Fibroblast of lung (primary cell): ENCODE results near the gene RNASEH2B. TPM values are rescaled to one million over a fixed set of nuclear protein-coding genes. Genes with fewer than 3 reads are reported as not detected.

ENCODE experiments used
- DNase-seq, 2 donors: peaks; one replicate each; pipeline versions ENCODE4 v3.0.0 to v3.0.0-alpha.2; 2010; ENCODE audit warnings: low read depth in 2 of 2
- H2AFZ ChIP-seq: 2 replicates; pipeline ENCODE4 v1.5.1; 2012; ENCODE audit warnings: low read length, control low read depth, inconsistent platforms
- H3K27ac ChIP-seq: 2 replicates; pipeline ENCODE4 v1.5.1; 2011; ENCODE audit warnings: low read length, control low read depth; ENCODE audit not compliant: insufficient read depth
- H3K27me3 ChIP-seq: 2 replicates; pipeline ENCODE4 v1.5.1; 2011; ENCODE audit warnings: mild to moderate bottlenecking, low read length; ENCODE audit not compliant: control insufficient read depth, insufficient read depth
- H3K36me3 ChIP-seq: 2 replicates; pipeline ENCODE4 v1.5.1; 2011; ENCODE audit warnings: low read length; ENCODE audit not compliant: control insufficient read depth, insufficient read depth
- H3K4me1 ChIP-seq: 2 replicates; pipeline ENCODE4 v1.5.1; 2011; ENCODE audit warnings: low read length; ENCODE audit not compliant: control insufficient read depth, insufficient read depth; ENCODE audit errors: extremely low read depth
- H3K4me2 ChIP-seq: 2 replicates; pipeline ENCODE4 v1.5.1; 2011; ENCODE audit warnings: low read length, control low read depth; ENCODE audit not compliant: insufficient read depth; ENCODE audit errors: extremely low read depth
- H3K4me3 ChIP-seq, 4 experiments: fragments of 200-600 bp in 1 of 4; sonication (generic) in 1 of 4; replicated peaks in 1 of 4; 2 replicates each; pipeline ENCODE4 v1.5.1; 2011 to 2016; ENCODE audit warnings: low read length in 4 of 4, low read depth in 3 of 4, mild to moderate bottlenecking in 3 of 4, control low read depth in 2 of 4, inconsistent platforms in 1 of 4, mixed read lengths in 1 of 4; ENCODE audit not compliant: insufficient read depth in 1 of 4; ENCODE audit errors: control extremely low read depth in 1 of 4
- H3K79me2 ChIP-seq: 2 replicates; pipeline ENCODE4 v1.5.1; 2012; ENCODE audit warnings: mild to moderate bottlenecking, low read length, inconsistent platforms; ENCODE audit not compliant: control insufficient read depth, insufficient read depth
- H3K9ac ChIP-seq: 2 replicates; pipeline ENCODE4 v1.5.1; 2011; ENCODE audit warnings: mild to moderate bottlenecking, low read length, control low read depth; ENCODE audit not compliant: insufficient read depth
- H3K9me3 ChIP-seq: 2 replicates; pipeline ENCODE4 v1.5.1; 2012; ENCODE audit warnings: low read depth, low read length; ENCODE audit not compliant: control insufficient read depth, insufficient read depth
- H4K20me1 ChIP-seq: 2 replicates; pipeline ENCODE4 v1.5.1; 2011; ENCODE audit warnings: low read length; ENCODE audit not compliant: control insufficient read depth, insufficient read depth; ENCODE audit errors: extremely low read depth
- CTCF ChIP-seq, 2 donors: IDR thresholded peaks in 1 of 2; conservative IDR thresholded peaks in 1 of 2; 1 replicate in 1 of 2; 2 replicates in 1 of 2; pipeline ENCODE4 v1.5.1; 2011 to 2012; ENCODE audit warnings: low read length in 2 of 2, control low read depth in 1 of 2, inconsistent platforms in 1 of 2, low read depth in 1 of 2, mild to moderate bottlenecking in 1 of 2
- EZH2 ChIP-seq: IDR thresholded peaks from 2 replicates; pipeline ENCODE4 v1.5.1; 2012; ENCODE audit warnings: low read length, control low read depth, mild to moderate bottlenecking; ENCODE audit errors: missing control alignments
- polyA plus RNA-seq, 2 donors: library from polyadenylated mRNA; depleted of rRNA in 1 of 2; stranded (reverse) in 1 of 2; unstranded in 1 of 2; fragments of >200 nt; gene quantifications; 2 replicates each; pipeline ENCODE4 v1.2.1, GENCODE V29; 2011 to 2012; ENCODE audit warnings: missing spikeins in 1 of 2
- total RNA-seq: library from RNA; depleted of rRNA; stranded (reverse); fragments of >200 nt; gene quantifications from 2 replicates; pipeline ENCODE4 v1.2.1, GENCODE V29; 2014

The RNASEH2B gene
- total and polyA plus RNA-seq, 2 donors (not counting 1 experiment from before 2014, with no cell fraction given) = 24.5 to 68.7 TPM

- Histone ChIP-seq H2AFZ (no peak overlapping the region), H3K27ac (no peak overlapping the region), H3K4me1 (no peaks in the 10 kb centered on the region), H3K79me2 (no peaks in the 10 kb centered on the region), H3K4me2 (no peak overlapping the region), H3K36me3 (no peaks in the 10 kb centered on the region), H3K4me3 (no peak overlapping the region), H4K20me1 (no peaks in the 10 kb centered on the region), H3K27me3 (no peaks in the 10 kb centered on the region), H3K9me3 (no peaks in the 10 kb centered on the region), H3K9ac (no peak overlapping the region)
- DNase-seq = peak; percentile 38 to 48
- TF ChIP-seq CTCF (conservative IDR thresholded peaks at IDR 0.05 in 1 of 2, IDR thresholded peaks at IDR 0.05 in 1 of 2; ENCODE audit: low read depth in 1 of 2, low read length in 2 of 2) = no peak
- no peak for TF ChIP-seq EZH2
Measured at GRCh38 chr13:50950849-50951248, 41.3 kb downstream of the RNASEH2B start.

GRCh38 chr13:50951366-50951765, 41.8 kb downstream of the RNASEH2B start:
- no peaks in the 10 kb centered on the region for H3K4me1 ChIP-seq
- no peaks in the 10 kb centered on the region for H3K36me3 ChIP-seq
- H3K27ac ChIP-seq = no peak overlapping the region
- H3K79me2 ChIP-seq = no peaks in the 10 kb centered on the region
- no peak overlapping the region for H3K4me2 ChIP-seq
- H4K20me1 ChIP-seq = no peaks in the 10 kb centered on the region
- H3K4me3 ChIP-seq = no peak overlapping the region
- no peaks in the 10 kb centered on the region for H3K27me3 ChIP-seq
- no peak overlapping the region for H2AFZ ChIP-seq
- DNase-seq = peak; percentile 82 to 91
- H3K9me3 ChIP-seq = no peaks in the 10 kb centered on the region
- H3K9ac ChIP-seq = no peak overlapping the region
- TF ChIP-seq CTCF (conservative IDR thresholded peaks at IDR 0.05 in 1 of 2, IDR thresholded peaks at IDR 0.05 in 1 of 2; ENCODE audit: low read depth in 1 of 2, low read length in 2 of 2) (no peak), EZH2 (no peak)

- H3K9ac ChIP-seq = no peak overlapping the region
- H3K79me2 ChIP-seq = no peaks in the 10 kb centered on the region
- no peak overlapping the region for H3K4me2 ChIP-seq
- TF ChIP-seq CTCF (conservative IDR thresholded peaks at IDR 0.05 in 1 of 2, IDR thresholded peaks at IDR 0.05 in 1 of 2; ENCODE audit: low read depth in 1 of 2, low read length in 2 of 2) (no peak), EZH2 (no peak)
- no peak for DNase-seq
- no peaks in the 10 kb centered on the region for H3K4me1 ChIP-seq
- H3K36me3 ChIP-seq = no peaks in the 10 kb centered on the region
- H3K27me3 ChIP-seq = no peaks in the 10 kb centered on the region
- H3K27ac ChIP-seq = no peak overlapping the region
- no peak overlapping the region for H2AFZ ChIP-seq
- H3K9me3 ChIP-seq = no peaks in the 10 kb centered on the region
- H3K4me3 ChIP-seq = no peak overlapping the region
- no peaks in the 10 kb centered on the region for H4K20me1 ChIP-seq
Measured at GRCh38 chr13:50955241-50955640, 45.6 kb downstream of the RNASEH2B start.
